ENCODE results near the gene TPSD1. TPM values are rescaled to one million over a fixed set of nuclear protein-coding genes. Genes with fewer than 3 reads are reported as not detected.
A peak's percentile ranks its signal among the peaks of the same experiment; 100 is the strongest.
"Not testable (repeated sequence)": the region's sequence is repeated elsewhere in the genome, so short reads cannot be mapped to it uniquely, and the experiment has no call there.

TPSD1 gene
- polyA plus RNA-seq, 1 of the 3 experiments (the other 2 are of a cell fraction): not detected

DNA sequence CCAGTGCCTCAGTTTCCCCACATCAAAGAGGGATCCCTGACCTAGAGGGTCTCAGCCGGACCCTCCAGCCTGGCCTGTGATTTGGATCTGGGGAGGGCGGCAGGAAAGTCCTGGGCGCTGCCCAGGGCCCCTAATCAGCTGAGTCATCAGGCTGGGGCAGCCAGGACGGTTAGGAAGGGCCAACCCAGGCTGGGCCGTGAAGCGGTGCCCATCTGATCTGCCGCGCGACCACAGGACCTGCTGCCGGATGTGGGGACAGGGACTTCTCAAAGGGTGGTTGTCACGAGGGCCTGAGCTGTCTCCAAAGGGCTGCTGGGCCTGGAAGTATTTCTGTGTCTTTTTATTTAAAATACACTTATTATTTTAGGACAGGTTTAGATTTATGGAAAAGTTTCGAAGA, 11.0 kb upstream of the TPSD1 start:
- no peaks in the 10 kb centered on the region for H3K9me3 ChIP-seq
- no peaks in the 10 kb centered on the region for H3K4me1 ChIP-seq (ENCODE audit: control insufficient read depth in 1 of 2, insufficient read depth in 2 of 2, low read depth in 1 of 2, low read length in 1 of 2)
- POLR2A ChIA-PET: no interaction called here
- H3K79me2 ChIP-seq (ENCODE audit: insufficient read depth): no peaks in the 10 kb centered on the region
- no peak overlapping the region for H2AFZ ChIP-seq (ENCODE audit: low read depth)
- no peaks in the 10 kb centered on the region for H3K36me3 ChIP-seq (replicated peaks in 1 of 2; ENCODE audit: control insufficient read depth in 1 of 2, insufficient read depth in 2 of 2, low read length in 1 of 2)
- peaks cover 11% of the 10 kb centered on the region for H3F3A ChIP-seq (replicated peaks; ENCODE audit: insufficient read depth)
- TF ChIP-seq TAF1 (IDR thresholded peaks at IDR 0.05; ENCODE audit: borderline replicate concordance, low read depth, low read length) (no peak), MEF2A (IDR thresholded peaks at IDR 0.05; ENCODE audit: borderline replicate concordance, low read depth) (no peak), RAD21 (IDR thresholded peaks at IDR 0.05; ENCODE audit: low read length) (no peak), FOXM1 (IDR thresholded peaks at IDR 0.05; ENCODE audit: low read depth) (no peak), FOSL2 (IDR thresholded peaks at IDR 0.05; ENCODE audit: borderline replicate concordance, low read depth) (0 out of 2 replicates have a peak, but pooled peaks have one; percentile 8), RXRA (IDR thresholded peaks at IDR 0.05; ENCODE audit: borderline replicate concordance, low read depth) (no peak)
- TF ChIP-seq, protein P1, sequence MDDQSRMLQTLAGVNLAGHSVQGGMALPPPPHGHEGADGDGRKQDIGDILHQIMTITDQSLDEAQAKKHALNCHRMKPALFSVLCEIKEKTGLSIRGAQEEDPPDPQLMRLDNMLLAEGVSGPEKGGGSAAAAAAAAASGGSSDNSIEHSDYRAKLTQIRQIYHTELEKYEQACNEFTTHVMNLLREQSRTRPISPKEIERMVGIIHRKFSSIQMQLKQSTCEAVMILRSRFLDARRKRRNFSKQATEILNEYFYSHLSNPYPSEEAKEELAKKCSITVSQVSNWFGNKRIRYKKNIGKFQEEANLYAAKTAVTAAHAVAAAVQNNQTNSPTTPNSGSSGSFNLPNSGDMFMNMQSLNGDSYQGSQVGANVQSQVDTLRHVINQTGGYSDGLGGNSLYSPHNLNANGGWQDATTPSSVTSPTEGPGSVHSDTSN (IDR thresholded peaks at IDR 0.05): no peak
- peaks cover 34% of the 10 kb centered on the region; the same call in 1 of the 2 replicates for H3K27me3 ChIP-seq (ENCODE audit: insufficient read depth)
- H3K9ac ChIP-seq: no peak overlapping the region
- H3K27ac ChIP-seq (ENCODE audit: low read depth in 2 of 2, low read length in 1 of 2): no peak overlapping the region
- H3K9me2 ChIP-seq: no peaks in the 10 kb centered on the region
- H4K20me1 ChIP-seq (ENCODE audit: insufficient read depth): peaks cover 3% of the 10 kb centered on the region; the same call in 1 of the 2 replicates
- no peak for DNase-seq
- WGBS (ENCODE audit: low lambda C conversion rate): 27% methylated on average over 9 of the region's 12 CpGs
- CTCF ChIA-PET: no interaction called here
- H3K4me3 ChIP-seq (ENCODE audit: low read depth in 2 of 2, low read length in 1 of 2): no peak overlapping the region
- no peak overlapping the region for H3K4me2 ChIP-seq

DNA sequence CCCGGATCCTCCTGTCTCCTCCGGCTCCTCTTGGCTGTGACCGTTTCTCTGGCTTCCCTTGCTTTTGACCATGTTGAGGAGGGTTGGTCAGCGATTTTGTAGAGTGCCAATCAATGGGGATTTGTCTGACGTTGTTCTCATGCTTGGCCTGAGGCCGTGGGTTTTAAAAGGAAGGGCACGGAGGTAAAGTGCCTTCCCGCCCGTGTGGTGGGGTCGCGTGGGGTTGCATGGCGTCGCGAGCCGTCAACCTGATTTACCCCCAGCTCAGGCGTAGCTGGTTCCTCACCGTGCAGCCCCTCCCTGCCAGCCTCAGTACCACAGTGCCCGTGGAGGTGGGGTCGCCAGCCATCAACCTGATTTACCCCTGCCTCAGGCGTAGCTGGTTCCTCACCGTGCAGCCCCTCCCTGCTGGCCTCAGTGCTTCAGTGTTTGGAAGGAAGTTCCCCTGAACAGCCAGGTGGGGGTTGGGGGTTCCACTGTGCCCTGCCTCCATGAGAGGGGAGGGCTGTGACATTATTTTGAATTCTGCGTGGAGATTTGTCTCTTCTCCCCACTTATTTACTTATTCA, 10.3 kb upstream of the TPSD1 start:
- CTCF ChIA-PET: interaction anchor here (1.3 kb wide), 1 partner anchor 118 kb away, joined by 4 read pairs; no protein-coding TSS in a partner anchor
- H3K9me2 ChIP-seq: no peaks in the 10 kb centered on the region

DNA sequence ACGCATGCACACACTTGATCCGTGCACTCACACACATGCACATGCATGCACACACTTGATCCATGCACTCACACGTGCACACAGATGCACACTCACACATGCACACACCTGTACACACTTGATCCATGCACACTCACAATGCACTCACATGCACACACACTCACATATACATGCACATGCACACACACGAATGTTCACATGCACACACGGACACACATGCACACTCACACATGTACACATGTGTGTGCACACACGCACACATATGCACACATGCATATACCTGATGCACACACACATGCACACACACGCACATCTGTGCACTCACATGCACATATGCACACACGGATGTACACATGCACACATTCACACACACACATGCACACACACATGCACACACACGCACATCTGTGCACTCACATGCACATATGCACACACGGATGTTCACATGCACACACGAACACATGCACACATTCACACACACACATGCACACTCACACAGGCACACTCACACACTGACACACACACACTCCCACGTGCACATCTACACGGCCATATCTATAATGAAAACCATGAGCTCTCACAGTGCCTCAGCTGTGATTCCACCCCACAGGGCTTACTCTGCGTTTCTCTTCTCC, 7.8 kb upstream of the TPSD1 start:
- Histone ChIP-seq H3F3A (replicated peaks; ENCODE audit: insufficient read depth) (peaks cover 11% of the 10 kb centered on the region), H3K27me3 (ENCODE audit: insufficient read depth) (peaks cover 40% of the 10 kb centered on the region; the same call in 1 of the 2 replicates)
- H4K20me1 ChIP-seq (ENCODE audit: insufficient read depth); H3K9ac ChIP-seq; H3K9me3 ChIP-seq; H3K79me2 ChIP-seq (ENCODE audit: insufficient read depth); H3K9me2 ChIP-seq; CTCF ChIA-PET; H3K36me3 ChIP-seq (replicated peaks in 1 of 2; ENCODE audit: control insufficient read depth in 1 of 2, insufficient read depth in 2 of 2, low read length in 1 of 2); H3K4me3 ChIP-seq (ENCODE audit: low read depth in 2 of 2, low read length in 1 of 2); DNase-seq; H3K4me1 ChIP-seq (ENCODE audit: control insufficient read depth in 1 of 2, insufficient read depth in 2 of 2, low read depth in 1 of 2, low read length in 1 of 2); POLR2A ChIA-PET; H3K4me2 ChIP-seq; H2AFZ ChIP-seq (ENCODE audit: low read depth); H3K27ac ChIP-seq (ENCODE audit: low read depth in 2 of 2, low read length in 1 of 2): not testable (repeated sequence)
- WGBS (ENCODE audit: low lambda C conversion rate): 32% methylated on average over 11 of the region's 14 CpGs

More for the DNA sequence above, 10.3 kb upstream of the TPSD1 start:
- POLR2A ChIA-PET: no interaction called here
- Histone ChIP-seq H3K27ac (ENCODE audit: low read depth in 2 of 2, low read length in 1 of 2) (no peak overlapping the region), H3K79me2 (ENCODE audit: insufficient read depth) (no peaks in the 10 kb centered on the region), H3K4me1 (ENCODE audit: control insufficient read depth in 1 of 2, insufficient read depth in 2 of 2, low read depth in 1 of 2, low read length in 1 of 2) (no peaks in the 10 kb centered on the region), H3K27me3 (ENCODE audit: insufficient read depth) (peaks cover 35% of the 10 kb centered on the region; the same call in 1 of the 2 replicates), H3K36me3 (replicated peaks in 1 of 2; ENCODE audit: control insufficient read depth in 1 of 2, insufficient read depth in 2 of 2, low read length in 1 of 2) (no peaks in the 10 kb centered on the region), H3K4me3 (ENCODE audit: low read depth in 2 of 2, low read length in 1 of 2) (no peak overlapping the region), H2AFZ (ENCODE audit: low read depth) (no peak overlapping the region), H3K9ac (no peak overlapping the region), H4K20me1 (ENCODE audit: insufficient read depth) (peaks cover 3% of the 10 kb centered on the region; the same call in 1 of the 2 replicates), H3F3A (replicated peaks; ENCODE audit: insufficient read depth) (peaks cover 11% of the 10 kb centered on the region), H3K4me2 (no peak overlapping the region), H3K9me3 (no peaks in the 10 kb centered on the region)
- WGBS (ENCODE audit: low lambda C conversion rate): 37% methylated on average over 22 of the region's 22 CpGs
- TF ChIP-seq, protein P2, sequence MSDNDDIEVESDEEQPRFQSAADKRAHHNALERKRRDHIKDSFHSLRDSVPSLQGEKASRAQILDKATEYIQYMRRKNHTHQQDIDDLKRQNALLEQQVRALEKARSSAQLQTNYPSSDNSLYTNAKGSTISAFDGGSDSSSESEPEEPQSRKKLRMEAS (IDR thresholded peaks at IDR 0.05; ENCODE audit: low read depth): no peak
- TF ChIP-seq EP300 (IDR thresholded peaks at IDR 0.05; ENCODE audit: borderline replicate concordance in 1 of 2, low read depth in 1 of 2, low read length in 1 of 2) (no peak), GATA2 (CRISPR knock-in tag; IDR thresholded peaks at IDR 0.05) (no peak), JUND (IDR thresholded peaks at IDR 0.05) (no peak), NRF1 (IDR thresholded peaks at IDR 0.05; ENCODE audit: low read depth, low read length) (no peak), TAF1 (IDR thresholded peaks at IDR 0.05; ENCODE audit: borderline replicate concordance, low read depth, low read length) (no peak), EZH2phosphoT487 (IDR thresholded peaks at IDR 0.05; ENCODE audit: borderline replicate concordance, low read depth) (no peak)
- TF ChIP-seq, protein P3, sequence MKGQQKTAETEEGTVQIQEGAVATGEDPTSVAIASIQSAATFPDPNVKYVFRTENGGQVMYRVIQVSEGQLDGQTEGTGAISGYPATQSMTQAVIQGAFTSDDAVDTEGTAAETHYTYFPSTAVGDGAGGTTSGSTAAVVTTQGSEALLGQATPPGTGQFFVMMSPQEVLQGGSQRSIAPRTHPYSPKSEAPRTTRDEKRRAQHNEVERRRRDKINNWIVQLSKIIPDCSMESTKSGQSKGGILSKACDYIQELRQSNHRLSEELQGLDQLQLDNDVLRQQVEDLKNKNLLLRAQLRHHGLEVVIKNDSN (IDR thresholded peaks at IDR 0.05; ENCODE audit: borderline replicate concordance, low read depth): no peak
- TF ChIP-seq, protein P4, sequence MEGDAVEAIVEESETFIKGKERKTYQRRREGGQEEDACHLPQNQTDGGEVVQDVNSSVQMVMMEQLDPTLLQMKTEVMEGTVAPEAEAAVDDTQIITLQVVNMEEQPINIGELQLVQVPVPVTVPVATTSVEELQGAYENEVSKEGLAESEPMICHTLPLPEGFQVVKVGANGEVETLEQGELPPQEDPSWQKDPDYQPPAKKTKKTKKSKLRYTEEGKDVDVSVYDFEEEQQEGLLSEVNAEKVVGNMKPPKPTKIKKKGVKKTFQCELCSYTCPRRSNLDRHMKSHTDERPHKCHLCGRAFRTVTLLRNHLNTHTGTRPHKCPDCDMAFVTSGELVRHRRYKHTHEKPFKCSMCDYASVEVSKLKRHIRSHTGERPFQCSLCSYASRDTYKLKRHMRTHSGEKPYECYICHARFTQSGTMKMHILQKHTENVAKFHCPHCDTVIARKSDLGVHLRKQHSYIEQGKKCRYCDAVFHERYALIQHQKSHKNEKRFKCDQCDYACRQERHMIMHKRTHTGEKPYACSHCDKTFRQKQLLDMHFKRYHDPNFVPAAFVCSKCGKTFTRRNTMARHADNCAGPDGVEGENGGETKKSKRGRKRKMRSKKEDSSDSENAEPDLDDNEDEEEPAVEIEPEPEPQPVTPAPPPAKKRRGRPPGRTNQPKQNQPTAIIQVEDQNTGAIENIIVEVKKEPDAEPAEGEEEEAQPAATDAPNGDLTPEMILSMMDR (IDR thresholded peaks at IDR 0.05): no peak
- TF ChIP-seq, protein P5, sequence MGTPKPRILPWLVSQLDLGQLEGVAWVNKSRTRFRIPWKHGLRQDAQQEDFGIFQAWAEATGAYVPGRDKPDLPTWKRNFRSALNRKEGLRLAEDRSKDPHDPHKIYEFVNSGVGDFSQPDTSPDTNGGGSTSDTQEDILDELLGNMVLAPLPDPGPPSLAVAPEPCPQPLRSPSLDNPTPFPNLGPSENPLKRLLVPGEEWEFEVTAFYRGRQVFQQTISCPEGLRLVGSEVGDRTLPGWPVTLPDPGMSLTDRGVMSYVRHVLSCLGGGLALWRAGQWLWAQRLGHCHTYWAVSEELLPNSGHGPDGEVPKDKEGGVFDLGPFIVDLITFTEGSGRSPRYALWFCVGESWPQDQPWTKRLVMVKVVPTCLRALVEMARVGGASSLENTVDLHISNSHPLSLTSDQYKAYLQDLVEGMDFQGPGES (IDR thresholded peaks at IDR 0.05; ENCODE audit: low read depth, low read length): no peak
- no peak for DNase-seq
